HG03280 (cell line): ENCODE results near the gene GLP1R.

Experiments used
- ATAC-seq: cut with Tn5 transposase; IDR thresholded peaks from one replicate; pipeline ENCODE4 v1.9.1; 2021; ENCODE audit warnings: mild to moderate bottlenecking, moderate library complexity; ENCODE audit not compliant: unreplicated experiment

GLP1R gene

DNA sequence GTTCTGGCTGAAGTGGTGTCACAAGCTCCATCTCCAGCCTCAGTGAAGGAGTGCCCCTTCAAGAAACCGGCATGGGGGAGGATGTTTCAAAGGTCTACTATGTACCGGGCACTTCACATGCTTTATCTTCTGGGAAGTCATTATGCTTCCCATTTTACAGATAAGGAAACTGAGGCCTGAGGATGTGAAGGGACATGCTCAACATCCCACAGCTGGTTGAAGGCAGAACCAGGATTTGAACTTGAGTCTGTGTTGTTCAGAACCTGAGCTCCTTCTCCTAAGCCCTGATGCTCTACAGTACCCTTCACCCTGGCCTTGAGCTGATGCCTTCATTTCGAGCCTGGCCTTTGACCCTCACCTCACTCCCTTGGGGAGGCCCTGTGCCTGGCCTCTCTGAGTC, 13.0 kb downstream of the GLP1R start:
- ATAC-seq: no peak

DNA sequence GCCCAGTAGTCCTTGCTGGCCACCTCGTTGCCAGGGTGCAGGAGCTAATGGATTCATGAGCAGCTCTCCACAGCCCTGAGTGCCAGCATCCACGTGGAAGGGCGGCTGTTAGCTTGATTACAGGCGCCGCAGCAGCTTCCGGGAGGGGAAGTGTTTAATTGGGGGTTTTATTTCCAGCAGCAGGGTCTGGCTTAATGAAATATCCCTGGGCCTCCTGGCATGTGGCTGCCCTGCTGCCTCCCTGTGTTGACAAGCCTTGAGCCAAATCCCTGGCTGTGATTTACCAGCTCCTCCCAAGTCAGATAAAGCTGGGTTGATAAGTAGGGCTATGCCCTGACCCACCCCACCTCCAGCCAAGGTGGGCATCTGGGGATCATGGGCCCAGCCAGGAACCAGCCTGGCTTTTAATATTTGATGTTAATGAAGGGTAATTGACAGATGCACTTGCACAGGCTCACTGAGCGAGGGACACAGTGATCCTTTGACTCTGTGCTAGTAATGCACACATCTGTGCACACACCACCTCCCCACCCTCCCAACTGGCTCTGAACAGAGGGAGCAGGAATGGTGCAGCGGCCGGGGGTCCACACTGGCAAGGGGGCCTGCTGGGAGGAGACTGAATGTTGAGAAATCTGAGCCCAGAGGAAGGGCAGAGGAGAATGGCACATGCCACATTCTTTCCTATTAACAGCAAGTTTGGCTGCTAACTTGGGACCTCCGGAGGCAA, 13.6 kb downstream of the GLP1R start:
- ATAC-seq: no peak

DNA sequence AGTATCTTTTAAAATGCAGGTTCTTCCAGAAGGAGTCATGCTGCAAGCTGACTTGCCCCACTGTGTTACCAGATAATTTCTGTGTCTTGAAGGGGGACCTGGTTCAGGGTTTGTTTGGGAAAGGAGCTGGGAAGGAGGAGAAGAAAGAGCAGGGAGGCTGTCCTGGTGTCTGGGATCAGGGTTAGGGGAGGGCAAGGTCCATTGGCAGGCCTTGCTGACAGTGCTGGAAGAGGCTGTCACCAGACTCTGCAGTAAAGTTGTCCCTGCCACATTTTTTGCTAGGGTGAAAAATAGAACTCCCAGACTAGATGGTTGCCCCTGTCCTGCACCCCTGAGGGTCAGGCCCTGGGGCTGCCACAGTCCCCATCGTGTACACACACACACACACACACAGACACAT, 14.9 kb downstream of the GLP1R start:
- no peak for ATAC-seq

DNA sequence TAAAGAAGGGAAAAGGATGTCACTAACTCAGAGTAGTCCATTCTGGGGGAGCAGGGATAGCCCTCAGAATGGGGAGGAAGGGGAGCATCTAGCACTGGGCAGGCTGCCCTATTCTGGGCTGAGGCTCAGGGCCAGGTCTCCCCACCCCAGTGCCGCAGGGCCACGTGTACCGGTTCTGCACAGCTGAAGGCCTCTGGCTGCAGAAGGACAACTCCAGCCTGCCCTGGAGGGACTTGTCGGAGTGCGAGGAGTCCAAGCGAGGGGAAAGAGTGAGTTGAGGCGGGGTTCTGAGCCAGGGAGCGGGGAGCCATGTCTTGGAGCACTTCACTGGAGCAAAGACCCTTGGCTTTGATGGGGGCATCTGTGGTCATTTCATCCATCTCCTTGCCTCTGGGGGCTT, 17.0 kb downstream of the GLP1R start:
- no peak for ATAC-seq

DNA sequence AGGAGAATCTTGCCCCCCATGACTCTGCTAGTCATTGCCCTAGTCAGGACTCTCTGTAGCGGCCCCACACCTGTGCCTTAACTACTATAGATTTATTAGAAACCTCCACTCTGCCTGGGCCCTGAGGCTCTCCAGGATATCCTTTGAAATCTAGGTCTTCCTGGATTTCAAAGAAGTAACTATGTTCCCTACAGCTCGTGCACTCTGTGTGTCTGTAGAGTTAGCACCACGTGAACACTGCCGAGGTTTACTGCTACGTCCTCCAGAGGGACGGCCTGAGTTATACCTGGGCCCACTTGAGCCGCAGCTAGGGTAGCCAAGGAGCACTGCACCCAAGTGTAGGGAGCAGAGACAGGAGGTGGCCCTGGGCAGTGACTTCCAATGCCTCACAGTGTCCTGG, 19.8 kb downstream of the GLP1R start:
- no peak for ATAC-seq

DNA sequence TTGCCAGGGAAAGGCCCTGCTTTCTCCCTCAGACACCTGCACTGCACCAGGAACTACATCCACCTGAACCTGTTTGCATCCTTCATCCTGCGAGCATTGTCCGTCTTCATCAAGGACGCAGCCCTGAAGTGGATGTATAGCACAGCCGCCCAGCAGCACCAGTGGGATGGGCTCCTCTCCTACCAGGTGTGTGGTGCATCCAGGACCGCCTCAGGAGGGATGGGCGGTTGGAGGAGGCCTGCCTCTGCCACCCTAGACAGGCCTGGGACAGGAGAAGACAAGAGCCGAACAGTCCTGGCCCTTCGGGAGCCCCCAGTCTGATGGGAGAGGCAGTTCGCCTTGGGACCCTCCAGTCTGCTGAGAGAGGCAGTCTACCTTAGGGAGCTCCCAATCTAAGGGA, 24.2 kb downstream of the GLP1R start:
- no peak for ATAC-seq

DNA sequence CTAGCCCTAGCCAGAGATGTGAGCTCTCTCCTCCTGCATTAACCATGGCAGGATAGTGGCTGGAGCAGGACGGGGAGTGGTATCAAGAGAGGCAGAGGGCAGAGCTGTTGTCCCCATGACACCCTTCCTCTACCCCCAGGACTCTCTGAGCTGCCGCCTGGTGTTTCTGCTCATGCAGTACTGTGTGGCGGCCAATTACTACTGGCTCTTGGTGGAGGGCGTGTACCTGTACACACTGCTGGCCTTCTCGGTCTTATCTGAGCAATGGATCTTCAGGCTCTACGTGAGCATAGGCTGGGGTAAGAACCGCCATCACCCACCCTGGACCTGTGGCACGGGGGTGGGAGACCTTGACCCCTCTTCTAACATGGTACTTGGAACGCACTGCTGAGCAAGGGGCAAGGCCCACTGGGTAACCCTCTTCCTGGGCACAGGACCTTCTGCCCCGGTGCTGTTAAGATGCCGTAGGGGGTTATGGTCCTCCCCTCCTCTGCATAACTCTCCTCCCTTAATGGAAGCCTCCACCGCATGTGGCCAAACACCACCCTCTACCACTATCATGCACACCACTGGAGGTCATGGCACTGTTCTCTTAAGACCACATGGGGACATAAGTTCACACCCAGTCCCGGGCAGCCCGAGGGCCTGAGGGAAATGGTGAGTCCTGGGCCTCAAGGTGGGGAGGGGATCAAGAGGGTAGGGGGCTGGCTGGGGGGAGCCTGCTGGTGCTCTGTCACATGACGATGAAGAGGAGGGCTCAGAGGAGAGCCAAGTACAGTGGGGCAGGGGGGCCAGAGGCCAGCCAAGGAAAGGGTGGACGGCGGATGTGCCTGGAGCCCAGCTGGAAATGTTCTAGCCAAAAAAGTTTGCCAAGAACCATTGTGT, 25.1 kb downstream of the GLP1R start:
- no peak for ATAC-seq

DNA sequence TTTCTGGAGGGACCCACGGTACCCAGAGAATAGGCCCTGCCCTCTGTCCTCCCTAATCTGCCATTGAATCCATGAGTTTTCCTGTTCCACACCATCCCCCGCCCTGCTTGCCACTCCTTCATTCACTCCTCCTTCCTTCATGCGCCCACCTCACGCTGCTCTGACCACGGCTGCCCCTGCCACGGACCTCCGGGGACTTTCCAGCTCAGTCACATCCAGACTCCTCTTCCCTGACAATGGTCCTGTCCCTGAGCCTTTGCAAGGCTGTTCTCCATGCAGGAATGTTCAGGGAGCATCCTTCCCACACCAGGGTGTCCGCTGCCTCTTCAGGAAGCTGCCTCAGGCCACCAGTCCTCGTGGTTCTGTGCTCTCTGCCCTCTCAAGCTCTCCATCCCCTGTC, 25.9 kb downstream of the GLP1R start:
- ATAC-seq: no peak

DNA sequence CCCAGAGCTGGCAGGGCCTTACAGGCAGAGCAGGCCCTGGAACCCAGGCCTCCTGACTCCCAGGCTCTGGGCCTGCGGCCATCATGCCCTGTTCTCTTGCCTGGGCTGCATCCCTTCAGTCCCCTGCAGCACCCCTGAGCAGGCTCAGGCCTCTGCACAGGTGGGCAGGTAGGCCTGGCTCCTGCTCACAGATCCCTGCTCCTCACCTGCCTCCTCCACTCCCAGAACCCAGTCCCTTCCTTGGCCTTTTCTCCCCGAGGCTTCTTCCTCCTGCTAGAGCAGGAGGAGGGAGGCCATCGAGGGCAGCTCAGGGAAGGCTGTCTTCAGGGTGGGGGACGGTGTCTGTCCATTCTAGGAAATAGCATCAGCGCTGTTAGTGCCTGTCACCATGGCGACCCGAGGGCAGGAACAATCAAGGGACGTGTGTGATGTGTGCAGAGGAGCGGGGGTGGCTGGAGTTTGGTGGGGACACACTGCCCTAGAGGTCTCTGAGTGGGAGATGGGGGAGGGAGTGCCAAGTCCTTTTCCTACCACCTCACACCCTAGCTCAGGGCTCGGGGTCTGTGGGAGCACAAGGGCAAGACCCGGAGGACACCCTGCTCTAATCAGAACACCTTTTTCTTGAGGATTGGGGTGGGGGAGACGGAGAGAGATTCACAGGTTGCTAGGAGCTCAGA, 26.6 kb downstream of the GLP1R start:
- no peak for ATAC-seq

DNA sequence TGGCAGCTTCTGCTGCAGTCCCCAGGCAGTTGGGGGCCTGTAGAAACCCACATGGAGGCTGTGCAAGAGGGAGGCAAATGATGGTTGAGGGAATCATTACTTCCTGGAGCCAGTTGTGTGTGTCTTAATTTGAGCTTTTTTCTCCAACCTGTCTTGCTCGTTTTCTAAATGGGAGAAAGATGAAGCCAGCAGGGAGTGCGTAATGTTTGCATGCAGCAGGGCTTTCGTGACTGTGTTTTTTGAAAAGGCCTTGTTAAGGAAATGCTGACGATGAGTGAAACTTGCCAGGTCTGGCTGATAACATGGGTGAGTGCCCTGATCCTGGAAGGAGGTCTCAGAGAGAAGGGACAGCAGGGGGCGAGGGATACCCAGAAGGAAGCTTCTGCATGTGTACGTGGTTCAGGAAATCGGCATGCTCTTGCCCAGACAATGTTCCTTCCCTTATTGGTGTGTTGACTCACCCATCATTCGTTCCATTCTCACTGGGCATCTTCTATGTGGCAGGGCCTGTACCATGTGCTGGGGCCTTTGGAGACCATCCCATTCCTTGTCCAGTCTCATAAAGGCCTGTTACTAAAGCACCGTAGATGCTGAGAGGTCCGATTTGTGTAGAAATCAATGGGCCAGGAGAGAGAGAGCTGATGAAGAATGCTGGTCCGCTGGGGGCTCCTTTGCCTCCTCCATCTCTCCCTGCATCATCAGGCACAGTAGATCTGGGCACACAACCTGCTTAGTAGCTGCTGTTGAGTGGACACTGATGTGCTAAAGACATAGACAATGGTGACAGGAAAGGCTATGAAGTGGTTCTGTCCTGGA, 27.4 kb downstream of the GLP1R start:
- no peak for ATAC-seq

DNA sequence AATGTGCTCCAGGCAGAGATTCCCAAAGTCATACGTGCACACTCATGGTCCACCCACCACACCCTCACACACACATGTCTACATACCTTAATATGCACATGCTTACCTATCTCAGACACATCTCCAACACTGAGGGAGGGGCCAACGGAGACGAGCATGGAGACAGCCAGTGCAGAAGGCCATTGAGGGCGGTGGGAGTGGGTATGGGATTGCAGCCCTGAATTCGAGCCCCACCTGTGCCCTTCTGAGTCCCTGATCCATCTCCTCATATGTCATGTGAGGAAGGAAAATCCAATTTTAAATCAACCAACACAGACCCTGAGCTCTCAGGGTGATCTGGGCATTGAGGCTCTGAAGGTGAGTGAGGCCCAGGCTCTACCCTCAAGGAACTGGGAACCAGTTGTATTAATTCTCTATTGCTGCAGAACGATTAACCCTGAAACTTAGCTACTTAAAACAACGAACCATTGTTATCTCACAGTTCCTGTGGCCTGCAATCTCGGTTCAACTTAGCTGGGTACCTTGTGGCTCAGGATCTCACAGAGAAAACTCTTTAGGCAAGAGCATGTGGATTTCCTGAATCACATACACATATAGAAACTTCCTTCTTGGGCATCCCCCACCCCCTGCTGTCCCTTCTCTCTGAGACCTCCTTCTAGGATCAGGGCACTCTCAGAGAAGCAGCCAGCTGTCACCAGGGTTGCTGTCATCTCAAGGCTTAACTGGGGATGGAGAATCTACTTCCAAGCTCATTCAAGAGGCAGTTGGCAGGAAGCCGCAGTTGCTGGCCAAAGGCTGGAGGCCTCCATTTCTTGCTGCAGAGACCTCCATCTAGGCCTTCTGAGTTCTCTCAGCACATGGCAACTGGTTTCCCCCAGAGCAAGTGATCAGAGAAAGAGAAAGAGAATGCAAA, 28.3 kb downstream of the GLP1R start:
- ATAC-seq: no peak

DNA sequence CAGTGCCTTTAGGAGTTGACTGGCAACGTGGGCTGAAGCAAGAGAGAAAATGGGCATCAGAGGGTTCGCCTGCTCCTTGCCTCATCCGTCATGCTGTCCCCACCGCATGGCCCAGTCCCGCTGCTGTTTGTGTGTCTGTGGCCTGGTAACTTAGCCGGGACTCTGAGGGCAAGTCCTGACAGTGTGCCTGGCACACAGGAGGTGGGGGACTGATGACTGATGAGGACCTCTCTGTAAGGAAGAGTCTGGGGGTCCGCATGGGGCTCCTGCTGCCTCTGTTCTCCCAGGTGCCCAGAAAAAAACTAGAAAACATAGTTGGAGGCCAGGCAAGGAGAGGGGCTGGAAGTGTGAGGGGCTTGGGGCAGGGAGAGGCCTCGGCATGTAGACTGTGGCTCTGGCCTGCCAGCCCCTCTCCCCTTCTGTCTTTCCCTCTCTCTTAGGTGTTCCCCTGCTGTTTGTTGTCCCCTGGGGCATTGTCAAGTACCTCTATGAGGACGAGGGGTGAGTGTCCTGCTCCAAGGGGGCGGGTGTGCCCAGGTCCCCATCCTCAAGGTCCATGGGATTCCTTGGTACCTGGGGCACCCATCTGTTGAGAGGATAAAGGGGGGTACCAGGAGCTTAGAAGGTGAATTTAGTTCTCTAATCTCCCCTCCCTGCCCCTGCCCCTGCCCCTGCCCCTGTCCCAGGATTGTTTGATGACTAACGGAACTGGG, 29.5 kb downstream of the GLP1R start:
- ATAC-seq: no peak

DNA sequence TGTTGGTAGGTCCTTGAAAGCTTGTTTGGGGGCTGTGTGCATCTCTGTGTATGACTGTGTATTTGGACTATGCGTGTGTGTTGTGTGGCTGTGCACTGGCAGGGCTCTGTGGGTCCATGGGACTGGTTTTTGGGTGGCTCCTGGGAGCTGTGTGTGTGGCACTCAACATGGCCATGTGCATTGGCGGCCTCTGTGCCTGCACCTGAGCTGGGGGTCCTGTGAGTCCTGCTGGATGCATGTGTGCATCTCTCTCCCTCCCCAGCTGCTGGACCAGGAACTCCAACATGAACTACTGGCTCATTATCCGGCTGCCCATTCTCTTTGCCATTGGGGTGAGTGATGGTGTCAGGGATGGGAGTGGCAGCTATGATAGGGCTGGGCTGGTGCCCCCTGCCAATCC, 30.1 kb downstream of the GLP1R start:
- ATAC-seq: no peak

DNA sequence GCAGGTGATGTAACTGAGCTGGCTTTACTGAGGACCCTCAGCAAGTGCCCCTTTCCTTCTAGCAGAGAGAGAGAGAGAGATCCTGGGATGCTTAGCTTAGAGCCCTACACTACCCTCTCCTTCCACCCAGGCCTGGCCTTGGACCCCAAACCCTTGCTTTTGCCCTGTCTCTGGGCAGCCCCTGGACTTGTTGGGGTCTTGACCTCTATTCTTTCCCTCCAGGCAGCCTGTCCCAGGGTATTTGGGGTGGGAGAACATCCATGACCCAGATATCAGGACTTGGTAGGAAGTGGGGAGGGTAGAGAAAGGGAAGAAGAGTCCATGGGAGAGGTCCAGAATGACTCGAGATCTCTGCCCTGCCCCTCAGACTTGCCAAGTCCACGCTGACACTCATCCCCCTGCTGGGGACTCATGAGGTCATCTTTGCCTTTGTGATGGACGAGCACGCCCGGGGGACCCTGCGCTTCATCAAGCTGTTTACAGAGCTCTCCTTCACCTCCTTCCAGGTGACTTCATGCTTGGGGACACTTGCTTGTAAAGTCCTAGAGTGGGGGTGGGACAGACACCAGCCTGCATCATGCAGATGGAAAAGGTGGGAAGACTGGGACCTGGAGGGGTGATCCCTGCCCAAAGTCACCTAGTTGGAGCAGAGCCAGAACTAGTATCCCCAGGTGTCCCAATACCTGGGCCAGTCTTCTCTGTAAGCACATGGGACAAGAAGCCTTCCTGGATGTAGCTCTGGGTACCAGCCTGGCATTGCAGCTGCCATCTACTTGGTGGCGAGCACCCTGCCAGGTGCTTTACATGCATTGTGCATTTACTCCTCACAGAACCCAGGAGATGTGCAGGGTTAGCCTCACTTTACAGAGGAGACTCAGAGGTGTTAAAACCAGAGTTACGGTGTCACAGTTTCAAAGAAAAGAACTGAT, 30.9 kb downstream of the GLP1R start:
- no peak for ATAC-seq

DNA sequence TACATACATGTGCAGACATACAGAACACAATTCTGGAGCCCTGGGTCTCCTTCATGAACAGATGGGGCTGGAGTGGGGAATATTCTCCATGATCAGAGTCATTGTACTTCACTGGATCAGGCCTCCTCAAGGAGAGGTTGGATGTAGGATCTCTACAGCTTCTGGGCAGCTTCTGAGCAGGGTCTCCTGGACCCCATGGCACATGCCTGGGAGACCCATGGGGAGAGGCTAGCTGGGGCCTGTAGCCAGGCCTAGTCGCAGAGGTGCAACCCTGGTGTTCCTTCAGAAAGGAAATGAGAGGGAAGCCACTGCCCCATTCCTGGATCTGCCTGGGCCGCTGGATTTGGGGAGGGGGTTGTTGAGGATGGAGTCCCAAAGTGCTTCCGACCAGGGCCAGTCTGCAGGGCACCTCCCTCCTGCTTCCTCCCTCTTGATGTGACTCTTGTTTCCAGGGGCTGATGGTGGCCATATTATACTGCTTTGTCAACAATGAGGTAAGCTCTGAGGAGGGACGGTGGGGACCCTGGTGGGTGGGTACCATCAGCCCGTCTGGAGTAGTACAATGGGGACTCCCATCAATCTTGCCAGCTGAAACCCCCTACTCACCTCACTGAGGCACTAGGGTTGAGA, 31.8 kb downstream of the GLP1R start:
- no peak for ATAC-seq

DNA sequence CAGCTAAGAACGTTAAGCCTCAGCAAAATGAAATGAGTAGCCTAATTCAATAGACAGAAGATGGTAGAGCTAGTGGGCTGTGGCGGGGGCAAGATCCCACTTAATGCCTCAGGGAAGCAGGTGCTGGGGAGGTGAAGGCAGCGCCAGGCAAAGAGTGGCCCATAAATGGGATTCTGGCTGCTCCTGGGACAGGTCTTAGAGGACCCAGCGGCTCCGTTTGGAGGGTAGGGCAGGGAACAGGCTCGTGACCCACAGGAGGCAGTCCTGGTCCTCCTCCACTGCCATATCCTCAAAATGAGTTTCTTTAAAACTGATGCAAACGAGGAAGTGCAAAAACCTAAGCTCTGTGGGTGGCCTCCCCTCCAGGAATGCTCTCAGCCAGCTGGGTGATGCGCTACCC, 33.7 kb downstream of the GLP1R start:
- no peak for ATAC-seq

DNA sequence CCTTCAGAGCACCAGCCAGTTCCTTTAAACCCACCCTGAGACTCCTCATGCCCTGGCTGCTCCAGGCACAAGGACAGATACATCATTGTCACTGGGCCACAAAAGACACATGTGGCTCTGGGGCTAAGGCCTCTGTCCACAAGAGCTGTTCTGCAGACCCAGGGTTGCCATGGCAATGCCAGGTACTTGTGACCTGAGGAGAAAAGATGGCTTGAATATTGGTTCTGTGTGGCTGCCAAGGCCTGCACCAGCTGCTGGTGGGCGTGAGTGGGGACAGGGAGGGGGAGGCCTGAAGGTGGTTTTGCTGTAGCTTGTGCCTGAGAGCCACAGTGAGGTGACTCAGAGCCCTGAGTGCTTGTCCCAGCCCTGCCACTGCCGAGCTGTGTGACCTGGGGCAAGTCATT, 34.7 kb downstream of the GLP1R start:
- no peak for ATAC-seq

DNA sequence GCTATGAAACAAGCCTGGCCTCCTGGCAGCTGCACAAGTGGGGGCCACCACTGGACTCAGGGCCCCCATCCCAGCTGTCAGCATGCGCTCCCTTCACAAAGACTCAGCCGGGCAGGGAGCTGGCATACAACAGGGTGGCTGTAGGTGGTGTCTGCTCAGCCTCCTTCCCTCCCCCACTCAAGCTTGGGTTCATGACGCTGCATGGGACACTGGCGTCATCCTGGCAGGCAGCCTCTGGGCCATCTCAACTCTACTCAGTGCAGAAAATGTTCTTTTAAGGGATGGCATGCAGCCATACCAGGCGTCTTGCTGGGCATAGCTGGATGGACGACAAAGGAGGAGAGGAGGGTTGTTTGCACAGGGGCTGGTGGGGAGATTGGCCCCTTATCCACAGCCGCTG, 35.9 kb downstream of the GLP1R start:
- ATAC-seq: no peak
